ENCODE measurements around the gene PPA2. TPM values are rescaled to one million over a fixed set of nuclear protein-coding genes. Genes with fewer than 3 reads are reported as not detected.

PPA2 gene
- polyA plus RNA-seq, 1 donor from 2014 or later, result 151 TPM

GRCh38 chr4:105451346-105451745 is 22.5 kb downstream of the PPA2 start:
- Histone ChIP-seq H3K4me3 (ENCODE audit: low read length) (no peak overlapping the region), H2AFZ (ENCODE audit: low read depth, low read length) (no peak overlapping the region), H3K9me2 (ENCODE audit: insufficient read depth, low read length) (no peaks in the 10 kb centered on the region), H3K27me3 (ENCODE audit: insufficient read depth, low read depth, low read length) (no peaks in the 10 kb centered on the region), H3K4me2 (ENCODE audit: low read length) (no peak overlapping the region), H3K9me3 (ENCODE audit: low read length) (no peaks in the 10 kb centered on the region), H3K27ac (ENCODE audit: low read length) (no peak overlapping the region), H3K79me2 (replicated peaks; ENCODE audit: insufficient read depth, low read length) (no peaks in the 10 kb centered on the region), H3K36me3 (ENCODE audit: insufficient read depth, low read length) (no peaks in the 10 kb centered on the region), H4K20me1 (ENCODE audit: insufficient read depth) (no peaks in the 10 kb centered on the region), H3F3A (ENCODE audit: insufficient read depth, low read length, poor library complexity, severe bottlenecking) (no peaks in the 10 kb centered on the region), H3K9ac (ENCODE audit: low read length) (no peak overlapping the region)
- no peak for TF ChIP-seq POLR2AphosphoS5 (IDR thresholded peaks at IDR 0.05)
- TF ChIP-seq EP300 (conservative IDR thresholded peaks at IDR 0.05; ENCODE audit: poor library complexity, severe bottlenecking), result no peak
- TF ChIP-seq EZH2 (IDR thresholded peaks at IDR 0.05; ENCODE audit: borderline replicate concordance, insufficient read depth, low read length, poor library complexity, severe bottlenecking), result no peak
- no peak for TF ChIP-seq SMC3 (conservative IDR thresholded peaks at IDR 0.05; ENCODE audit: poor library complexity)
- TF ChIP-seq REST (IDR thresholded peaks at IDR 0.05; ENCODE audit: borderline replicate concordance), result no peak
- no peak for TF ChIP-seq RAD21 (conservative IDR thresholded peaks at IDR 0.05)
- TF ChIP-seq MXI1 (conservative IDR thresholded peaks at IDR 0.05; ENCODE audit: poor library complexity, severe bottlenecking), result no peak
- no peak for TF ChIP-seq CTCF (IDR thresholded peaks at IDR 0.05; ENCODE audit: poor library complexity, severe bottlenecking)
- TF ChIP-seq TAF1 (IDR thresholded peaks at IDR 0.05; ENCODE audit: low read depth), result no peak

GRCh38 chr4:105440890-105441289 is 33.0 kb downstream of the PPA2 start:
- H4K20me1 ChIP-seq (ENCODE audit: insufficient read depth), result no peaks in the 10 kb centered on the region
- H3K36me3 ChIP-seq (ENCODE audit: insufficient read depth, low read length), result peaks cover 10% of the 10 kb centered on the region
- no peak overlapping the region for H3K27ac ChIP-seq (ENCODE audit: low read length)
- H3K4me3 ChIP-seq (ENCODE audit: low read length), result no peak overlapping the region
- H3K9me3 ChIP-seq (ENCODE audit: low read length), result no peaks in the 10 kb centered on the region
- no peaks in the 10 kb centered on the region for H3F3A ChIP-seq (ENCODE audit: insufficient read depth, low read length, poor library complexity, severe bottlenecking)
- no peaks in the 10 kb centered on the region for H3K27me3 ChIP-seq (ENCODE audit: insufficient read depth, low read depth, low read length)
- no peak overlapping the region for H3K9ac ChIP-seq (ENCODE audit: low read length)
- no peak overlapping the region for H2AFZ ChIP-seq (ENCODE audit: low read depth, low read length)
- H3K9me2 ChIP-seq (ENCODE audit: insufficient read depth, low read length), result no peaks in the 10 kb centered on the region
- TF ChIP-seq EP300 (conservative IDR thresholded peaks at IDR 0.05; ENCODE audit: poor library complexity, severe bottlenecking) (no peak), POLR2AphosphoS5 (IDR thresholded peaks at IDR 0.05) (no peak), TAF1 (IDR thresholded peaks at IDR 0.05; ENCODE audit: low read depth) (no peak), MXI1 (conservative IDR thresholded peaks at IDR 0.05; ENCODE audit: poor library complexity, severe bottlenecking) (no peak), REST (IDR thresholded peaks at IDR 0.05; ENCODE audit: borderline replicate concordance) (no peak), EZH2 (IDR thresholded peaks at IDR 0.05; ENCODE audit: borderline replicate concordance, insufficient read depth, low read length, poor library complexity, severe bottlenecking) (no peak)
- no peak overlapping the region for H3K4me2 ChIP-seq (ENCODE audit: low read length)
- H3K79me2 ChIP-seq (replicated peaks; ENCODE audit: insufficient read depth, low read length), result no peaks in the 10 kb centered on the region

Data from neural cell (in vitro differentiated cells).